ENCODE results near the gene RPS3A. TPM values are rescaled to one million over a fixed set of nuclear protein-coding genes. Genes with fewer than 3 reads are reported as not detected.

The RPS3A gene
- total RNA-seq, 1 donor: 1,627 TPM

GRCh38 chr4:151139814-151140213, 40.4 kb downstream of the RPS3A start:
- H3K4me2 ChIP-seq (ENCODE audit: insufficient read depth, low read length): no peak overlapping the region
- DNase-seq (ENCODE audit: insufficient read length, low spot score, missing footprints): no peak
- H3K9me3 ChIP-seq (ENCODE audit: low read depth, low read length): no peaks in the 10 kb centered on the region
- no peaks in the 10 kb centered on the region for H3K79me2 ChIP-seq (ENCODE audit: insufficient read depth, low read length)
- no peak overlapping the region for H2AFZ ChIP-seq (ENCODE audit: low read length)
- H3K4me1 ChIP-seq (ENCODE audit: insufficient read depth, low read length): no peaks in the 10 kb centered on the region
- H3K36me3 ChIP-seq (ENCODE audit: insufficient read depth, low read length): peaks cover 45% of the 10 kb centered on the region
- no peaks in the 10 kb centered on the region for H3K27me3 ChIP-seq (ENCODE audit: insufficient read depth, low read length)
- no peak overlapping the region for H3K27ac ChIP-seq (ENCODE audit: low read depth, low read length)
- no peaks in the 10 kb centered on the region for H4K20me1 ChIP-seq (ENCODE audit: insufficient read depth, low read length)
- TF ChIP-seq, protein P1, sequence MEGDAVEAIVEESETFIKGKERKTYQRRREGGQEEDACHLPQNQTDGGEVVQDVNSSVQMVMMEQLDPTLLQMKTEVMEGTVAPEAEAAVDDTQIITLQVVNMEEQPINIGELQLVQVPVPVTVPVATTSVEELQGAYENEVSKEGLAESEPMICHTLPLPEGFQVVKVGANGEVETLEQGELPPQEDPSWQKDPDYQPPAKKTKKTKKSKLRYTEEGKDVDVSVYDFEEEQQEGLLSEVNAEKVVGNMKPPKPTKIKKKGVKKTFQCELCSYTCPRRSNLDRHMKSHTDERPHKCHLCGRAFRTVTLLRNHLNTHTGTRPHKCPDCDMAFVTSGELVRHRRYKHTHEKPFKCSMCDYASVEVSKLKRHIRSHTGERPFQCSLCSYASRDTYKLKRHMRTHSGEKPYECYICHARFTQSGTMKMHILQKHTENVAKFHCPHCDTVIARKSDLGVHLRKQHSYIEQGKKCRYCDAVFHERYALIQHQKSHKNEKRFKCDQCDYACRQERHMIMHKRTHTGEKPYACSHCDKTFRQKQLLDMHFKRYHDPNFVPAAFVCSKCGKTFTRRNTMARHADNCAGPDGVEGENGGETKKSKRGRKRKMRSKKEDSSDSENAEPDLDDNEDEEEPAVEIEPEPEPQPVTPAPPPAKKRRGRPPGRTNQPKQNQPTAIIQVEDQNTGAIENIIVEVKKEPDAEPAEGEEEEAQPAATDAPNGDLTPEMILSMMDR (IDR thresholded peaks at IDR 0.05; ENCODE audit: extremely low read depth, low read depth, low read length): no peak
- no peak overlapping the region for H3K4me3 ChIP-seq (ENCODE audit: insufficient read depth, low read length)

DNA sequence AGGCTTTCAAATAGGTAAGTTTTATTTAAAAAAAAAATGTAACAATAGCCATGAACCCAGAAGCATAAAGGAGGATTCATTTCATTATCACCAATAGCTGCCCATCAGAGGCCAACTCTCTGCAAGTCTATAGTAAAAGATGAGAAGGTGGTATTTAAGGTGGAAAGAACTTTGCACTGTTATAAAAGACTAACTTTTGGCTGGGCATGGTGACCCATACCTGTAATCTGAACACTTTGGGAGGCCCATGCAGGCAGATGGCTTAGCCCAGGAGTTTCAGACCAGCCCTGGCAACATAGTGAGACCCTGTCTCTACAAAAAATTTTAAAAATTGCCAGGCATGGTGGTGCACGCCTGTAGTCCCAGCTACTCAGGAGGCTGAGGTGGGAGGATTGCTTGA, 43.3 kb downstream of the RPS3A start:
- Histone ChIP-seq H3K27ac (ENCODE audit: low read depth, low read length) (no peak overlapping the region), H3K36me3 (ENCODE audit: insufficient read depth, low read length) (peaks cover 38% of the 10 kb centered on the region), H2AFZ (ENCODE audit: low read length) (no peak overlapping the region), H3K4me1 (ENCODE audit: insufficient read depth, low read length) (no peaks in the 10 kb centered on the region), H3K4me2 (ENCODE audit: insufficient read depth, low read length) (no peak overlapping the region), H4K20me1 (ENCODE audit: insufficient read depth, low read length) (no peaks in the 10 kb centered on the region), H3K79me2 (ENCODE audit: insufficient read depth, low read length) (no peaks in the 10 kb centered on the region), H3K9me3 (ENCODE audit: low read depth, low read length) (no peaks in the 10 kb centered on the region), H3K4me3 (ENCODE audit: insufficient read depth, low read length) (no peak overlapping the region), H3K27me3 (ENCODE audit: insufficient read depth, low read length) (no peaks in the 10 kb centered on the region)
- DNase-seq (ENCODE audit: insufficient read length, low spot score, missing footprints): no peak
- TF ChIP-seq, protein P1 (IDR thresholded peaks at IDR 0.05; ENCODE audit: extremely low read depth, low read depth, low read length): no peak

DNA sequence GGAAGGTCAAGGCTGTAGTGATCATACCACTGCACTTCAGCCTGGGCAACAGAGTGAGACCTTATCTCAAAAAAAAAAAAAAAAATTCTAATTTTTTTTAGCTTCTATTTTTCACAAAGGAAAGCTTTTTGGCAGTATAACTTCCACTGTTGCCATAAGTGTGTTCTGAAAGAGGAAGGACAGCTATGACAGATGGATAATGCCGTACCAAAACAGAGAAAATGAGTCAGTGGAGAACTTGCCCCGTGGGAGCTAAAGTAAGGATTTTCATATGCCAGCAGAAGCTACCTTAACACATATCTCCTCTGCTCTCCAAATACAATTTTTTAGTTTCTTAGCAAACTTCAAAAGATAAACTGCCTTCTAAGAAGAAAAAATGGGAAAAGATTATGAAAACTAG, 43.7 kb downstream of the RPS3A start:
- Histone ChIP-seq H3K79me2 (ENCODE audit: insufficient read depth, low read length) (no peaks in the 10 kb centered on the region), H4K20me1 (ENCODE audit: insufficient read depth, low read length) (no peaks in the 10 kb centered on the region), H3K4me2 (ENCODE audit: insufficient read depth, low read length) (no peak overlapping the region), H3K27ac (ENCODE audit: low read depth, low read length) (no peak overlapping the region), H3K4me3 (ENCODE audit: insufficient read depth, low read length) (no peak overlapping the region), H3K9me3 (ENCODE audit: low read depth, low read length) (no peaks in the 10 kb centered on the region), H2AFZ (ENCODE audit: low read length) (no peak overlapping the region), H3K36me3 (ENCODE audit: insufficient read depth, low read length) (peaks cover 35% of the 10 kb centered on the region), H3K4me1 (ENCODE audit: insufficient read depth, low read length) (no peaks in the 10 kb centered on the region), H3K27me3 (ENCODE audit: insufficient read depth, low read length) (no peaks in the 10 kb centered on the region)
- peak; percentile 41 for DNase-seq (ENCODE audit: insufficient read length, low spot score, missing footprints)
- TF ChIP-seq, protein P1 (IDR thresholded peaks at IDR 0.05; ENCODE audit: extremely low read depth, low read depth, low read length): no peak

DNA sequence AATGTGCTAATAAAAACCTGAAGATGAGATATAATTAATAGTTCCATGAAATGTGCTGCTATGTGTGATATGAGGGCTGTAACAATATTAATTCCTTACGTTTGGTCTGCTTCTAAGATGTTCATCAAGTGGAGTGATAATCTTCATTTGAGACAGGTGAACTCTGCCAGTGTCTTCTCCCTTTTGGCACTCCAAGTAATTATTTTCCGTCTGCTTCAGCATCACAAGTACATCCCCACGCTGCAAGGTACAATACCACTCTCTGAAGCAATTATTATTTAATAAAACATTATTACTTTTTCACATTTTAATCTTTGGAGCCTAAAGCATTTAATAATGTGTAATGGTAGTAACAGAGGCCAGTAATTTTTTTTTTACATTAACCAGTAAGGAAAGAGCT, 44.4 kb downstream of the RPS3A start:
- no peak overlapping the region for H2AFZ ChIP-seq (ENCODE audit: low read length)
- H3K36me3 ChIP-seq (ENCODE audit: insufficient read depth, low read length): peaks cover 35% of the 10 kb centered on the region
- H3K4me1 ChIP-seq (ENCODE audit: insufficient read depth, low read length): no peaks in the 10 kb centered on the region
- TF ChIP-seq, protein P1 (IDR thresholded peaks at IDR 0.05; ENCODE audit: extremely low read depth, low read depth, low read length): no peak
- H3K27me3 ChIP-seq (ENCODE audit: insufficient read depth, low read length): no peaks in the 10 kb centered on the region
- H4K20me1 ChIP-seq (ENCODE audit: insufficient read depth, low read length): no peaks in the 10 kb centered on the region
- no peaks in the 10 kb centered on the region for H3K9me3 ChIP-seq (ENCODE audit: low read depth, low read length)
- no peak overlapping the region for H3K4me3 ChIP-seq (ENCODE audit: insufficient read depth, low read length)
- no peak overlapping the region for H3K4me2 ChIP-seq (ENCODE audit: insufficient read depth, low read length)
- no peaks in the 10 kb centered on the region for H3K79me2 ChIP-seq (ENCODE audit: insufficient read depth, low read length)
- DNase-seq (ENCODE audit: insufficient read length, low spot score, missing footprints): no peak
- H3K27ac ChIP-seq (ENCODE audit: low read depth, low read length): no peak overlapping the region
